Parathyroid adenoma (tissue), 2 donors: Measurements from ENCODE around the gene LRRC32.

Experiments
- H2AFZ ChIP-seq: fragments of 300-600 bp; sonication (generic); one replicate; pipeline ENCODE4 v1.7.0; 2017; ENCODE audit warnings: antibody characterized with exemption, mild to moderate bottlenecking
- H3K27ac ChIP-seq: fragments of 300-600 bp; sonication (generic); one replicate; pipeline ENCODE4 v1.7.0; 2017
- H3K27me3 ChIP-seq: fragments of 300-600 bp; sonication (generic); one replicate; pipeline ENCODE4 v1.7.0; 2017; ENCODE audit warnings: low read length; ENCODE audit not compliant: control insufficient read depth, insufficient read depth
- H3K36me3 ChIP-seq: fragments of 300-600 bp; sonication (generic); one replicate; pipeline ENCODE4 v1.7.0; 2017; ENCODE audit warnings: low read length; ENCODE audit not compliant: control insufficient read depth, insufficient read depth
- H3K4me1 ChIP-seq: fragments of 300-600 bp; sonication (generic); one replicate; pipeline ENCODE4 v1.7.0; 2017; ENCODE audit warnings: control low read depth
- H3K4me2 ChIP-seq: fragments of 300-600 bp; sonication (generic); one replicate; pipeline ENCODE4 v1.7.0; 2017; ENCODE audit warnings: low read length
- H3K4me3 ChIP-seq: fragments of 300-600 bp; sonication (generic); one replicate; pipeline ENCODE4 v1.7.0; 2017; ENCODE audit warnings: low read depth, low read length
- H3K79me2 ChIP-seq: fragments of 300-600 bp; sonication (generic); one replicate; pipeline ENCODE4 v1.7.0; 2017; ENCODE audit warnings: control low read depth
- H3K9ac ChIP-seq: fragments of 300-600 bp; sonication (generic); one replicate; pipeline ENCODE4 v1.7.0; 2017; ENCODE audit warnings: mild to moderate bottlenecking
- H3K9me3 ChIP-seq: fragments of 300-600 bp; sonication (generic); one replicate; pipeline ENCODE4 v1.7.0; 2017; ENCODE audit warnings: low read length; ENCODE audit not compliant: control insufficient read depth
- CTCF ChIP-seq: fragments of 300-600 bp; sonication (generic); IDR thresholded peaks from one replicate; pipeline ENCODE4 v1.7.0; 2017; ENCODE audit warnings: antibody characterized with exemption, mild to moderate bottlenecking
- donor health status: primary hyperparathyroidism.

Gene LRRC32

GRCh38 chr11:76628408-76628947, 42.1 kb downstream of the LRRC32 start:
- Histone ChIP-seq H2AFZ (no peak overlapping the region), H3K36me3 (no peaks in the 10 kb centered on the region), H3K4me1 (no peaks in the 10 kb centered on the region)

DNA sequence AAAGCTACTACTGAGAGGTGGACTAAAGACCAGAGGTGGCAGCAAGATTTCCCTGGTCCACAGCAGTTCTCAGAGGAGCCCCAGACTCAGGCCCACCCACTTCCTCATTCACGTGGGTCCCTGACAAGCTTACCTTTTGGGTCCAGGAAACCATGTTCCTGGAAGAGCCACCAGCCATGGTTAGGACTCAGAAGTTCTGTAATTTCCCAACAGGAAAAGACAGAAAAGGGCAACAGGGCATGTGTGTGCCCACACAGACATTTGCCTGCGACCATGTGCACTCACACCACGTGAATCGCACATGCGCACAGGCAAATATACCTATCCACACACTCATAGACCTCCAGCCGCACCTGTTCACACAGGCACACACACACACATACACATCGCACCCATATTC, 42.9 kb downstream of the LRRC32 start:
- no peaks in the 10 kb centered on the region for H3K9me3 ChIP-seq
- no peak overlapping the region for H3K9ac ChIP-seq
- no peak overlapping the region for H3K4me2 ChIP-seq
- H2AFZ ChIP-seq = no peak overlapping the region
- H3K4me3 ChIP-seq = no peak overlapping the region
- H3K36me3 ChIP-seq = no peaks in the 10 kb centered on the region
- H3K4me1 ChIP-seq = no peaks in the 10 kb centered on the region
- H3K27ac ChIP-seq = no peak overlapping the region
- H3K27me3 ChIP-seq = no peaks in the 10 kb centered on the region
- H3K79me2 ChIP-seq = no peaks in the 10 kb centered on the region
- no peak for TF ChIP-seq CTCF

More at GRCh38 chr11:76628408-76628947, 42.1 kb downstream of the LRRC32 start:
- no peak for TF ChIP-seq CTCF
- no peaks in the 10 kb centered on the region for H3K27me3 ChIP-seq
- H3K27ac ChIP-seq = no peak overlapping the region
- H3K79me2 ChIP-seq = no peaks in the 10 kb centered on the region
- H3K9me3 ChIP-seq = no peaks in the 10 kb centered on the region
- no peak overlapping the region for H3K9ac ChIP-seq
- H3K4me3 ChIP-seq = no peak overlapping the region
- H3K4me2 ChIP-seq = no peak overlapping the region

DNA sequence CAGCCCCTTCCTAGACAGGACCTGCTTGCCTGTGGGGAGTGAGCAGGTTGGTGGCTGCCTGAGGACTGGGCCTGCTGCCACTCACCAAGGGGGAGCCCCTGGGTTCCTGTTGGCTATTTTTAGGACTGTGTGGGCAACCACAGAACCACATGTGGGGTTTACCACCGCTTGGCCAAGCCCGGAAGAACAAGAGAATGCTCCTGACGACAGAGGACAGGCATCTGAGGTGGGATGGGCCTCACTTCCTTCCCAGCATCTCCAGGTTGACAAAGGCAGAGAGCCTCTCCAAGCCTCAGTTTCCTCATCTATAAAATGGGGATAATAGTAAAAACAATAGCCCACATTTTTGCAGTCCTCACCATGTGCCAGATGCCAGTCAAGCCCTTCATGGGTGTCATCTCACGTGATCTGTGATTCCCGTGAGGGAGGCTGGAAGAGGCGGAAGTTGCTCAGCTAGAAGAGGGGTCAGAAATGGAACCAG, 43.6 kb downstream of the LRRC32 start:
- Histone ChIP-seq H3K27me3 (no peaks in the 10 kb centered on the region), H3K4me2 (no peak overlapping the region)

DNA sequence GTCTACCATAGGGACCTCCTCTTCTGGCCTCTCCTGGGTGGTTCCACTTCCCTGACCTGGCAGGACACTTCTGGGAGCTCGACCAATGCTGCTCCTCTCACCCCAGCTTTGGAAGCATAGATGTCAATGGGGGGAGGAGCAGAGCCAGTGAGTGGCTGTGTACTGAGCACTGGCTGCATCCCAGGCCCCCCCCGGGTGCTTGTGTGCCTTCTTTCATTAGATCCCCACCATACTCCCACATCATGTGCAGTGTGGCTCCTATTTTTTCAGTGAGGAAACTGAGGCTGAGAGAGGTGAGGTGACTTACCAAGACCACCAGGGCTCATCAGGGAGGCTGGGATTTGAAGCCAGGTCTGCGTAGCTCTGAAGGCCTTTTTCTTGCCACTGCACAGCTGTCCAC, 44.3 kb downstream of the LRRC32 start:
- H3K79me2 ChIP-seq = no peaks in the 10 kb centered on the region
- TF ChIP-seq CTCF = no peak
- no peaks in the 10 kb centered on the region for H3K4me1 ChIP-seq
- H3K9me3 ChIP-seq = no peaks in the 10 kb centered on the region
- no peak overlapping the region for H2AFZ ChIP-seq
- no peak overlapping the region for H3K27ac ChIP-seq
- H3K27me3 ChIP-seq = no peaks in the 10 kb centered on the region
- H3K4me2 ChIP-seq = no peak overlapping the region
- no peak overlapping the region for H3K4me3 ChIP-seq
- no peaks in the 10 kb centered on the region for H3K36me3 ChIP-seq
- H3K9ac ChIP-seq = no peak overlapping the region

More for the DNA sequence above, 43.6 kb downstream of the LRRC32 start:
- no peak overlapping the region for H3K9ac ChIP-seq
- H3K36me3 ChIP-seq = no peaks in the 10 kb centered on the region
- H3K79me2 ChIP-seq = no peaks in the 10 kb centered on the region
- TF ChIP-seq CTCF = no peak
- H2AFZ ChIP-seq = no peak overlapping the region
- no peak overlapping the region for H3K4me3 ChIP-seq
- no peaks in the 10 kb centered on the region for H3K4me1 ChIP-seq
- no peaks in the 10 kb centered on the region for H3K9me3 ChIP-seq
- H3K27ac ChIP-seq = no peak overlapping the region
